Fibroblast of mammary gland (primary cell): ENCODE data around the gene HIVEP3.

Source experiments
- DNase-seq: peaks from one replicate; pipeline ENCODE4 v3.0.0-alpha.2; 2010; ENCODE audit warnings: low read depth
- H3K4me3 ChIP-seq: 2 replicates; pipeline ENCODE4 v1.5.1; 2011; ENCODE audit warnings: low read depth, mild to moderate bottlenecking, low read length, moderate library complexity; ENCODE audit not compliant: control insufficient read depth
- TF ChIP-seq, protein P1 (sequence below): conservative IDR thresholded peaks from 2 replicates; pipeline ENCODE4 v1.5.1; 2011; ENCODE audit warnings: low read depth, low read length, inconsistent platforms; ENCODE audit not compliant: control insufficient read depth, insufficient read depth

The HIVEP3 gene

DNA sequence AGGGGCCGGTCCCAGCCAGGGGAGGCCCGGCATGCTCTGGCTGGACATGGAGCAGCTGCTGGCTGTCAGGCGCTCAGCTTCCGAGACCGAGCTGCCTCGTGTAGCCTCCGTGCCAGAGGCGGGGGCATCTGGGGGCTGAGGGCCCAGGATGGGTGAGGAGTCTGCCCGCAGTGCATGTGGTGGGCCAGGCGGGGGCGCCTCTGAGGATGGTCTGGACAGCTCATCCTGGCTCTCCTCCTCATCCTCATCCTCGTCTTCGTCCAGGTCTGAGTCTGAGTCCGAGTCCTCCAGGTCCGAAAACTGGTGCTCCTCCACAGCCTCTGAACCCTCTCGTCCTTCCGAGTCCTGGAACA, 405.4 kb downstream of the HIVEP3 start:
- no peak for DNase-seq
- TF ChIP-seq, protein P1, sequence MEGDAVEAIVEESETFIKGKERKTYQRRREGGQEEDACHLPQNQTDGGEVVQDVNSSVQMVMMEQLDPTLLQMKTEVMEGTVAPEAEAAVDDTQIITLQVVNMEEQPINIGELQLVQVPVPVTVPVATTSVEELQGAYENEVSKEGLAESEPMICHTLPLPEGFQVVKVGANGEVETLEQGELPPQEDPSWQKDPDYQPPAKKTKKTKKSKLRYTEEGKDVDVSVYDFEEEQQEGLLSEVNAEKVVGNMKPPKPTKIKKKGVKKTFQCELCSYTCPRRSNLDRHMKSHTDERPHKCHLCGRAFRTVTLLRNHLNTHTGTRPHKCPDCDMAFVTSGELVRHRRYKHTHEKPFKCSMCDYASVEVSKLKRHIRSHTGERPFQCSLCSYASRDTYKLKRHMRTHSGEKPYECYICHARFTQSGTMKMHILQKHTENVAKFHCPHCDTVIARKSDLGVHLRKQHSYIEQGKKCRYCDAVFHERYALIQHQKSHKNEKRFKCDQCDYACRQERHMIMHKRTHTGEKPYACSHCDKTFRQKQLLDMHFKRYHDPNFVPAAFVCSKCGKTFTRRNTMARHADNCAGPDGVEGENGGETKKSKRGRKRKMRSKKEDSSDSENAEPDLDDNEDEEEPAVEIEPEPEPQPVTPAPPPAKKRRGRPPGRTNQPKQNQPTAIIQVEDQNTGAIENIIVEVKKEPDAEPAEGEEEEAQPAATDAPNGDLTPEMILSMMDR = peak; percentile 31
- no peak overlapping the region for H3K4me3 ChIP-seq

DNA sequence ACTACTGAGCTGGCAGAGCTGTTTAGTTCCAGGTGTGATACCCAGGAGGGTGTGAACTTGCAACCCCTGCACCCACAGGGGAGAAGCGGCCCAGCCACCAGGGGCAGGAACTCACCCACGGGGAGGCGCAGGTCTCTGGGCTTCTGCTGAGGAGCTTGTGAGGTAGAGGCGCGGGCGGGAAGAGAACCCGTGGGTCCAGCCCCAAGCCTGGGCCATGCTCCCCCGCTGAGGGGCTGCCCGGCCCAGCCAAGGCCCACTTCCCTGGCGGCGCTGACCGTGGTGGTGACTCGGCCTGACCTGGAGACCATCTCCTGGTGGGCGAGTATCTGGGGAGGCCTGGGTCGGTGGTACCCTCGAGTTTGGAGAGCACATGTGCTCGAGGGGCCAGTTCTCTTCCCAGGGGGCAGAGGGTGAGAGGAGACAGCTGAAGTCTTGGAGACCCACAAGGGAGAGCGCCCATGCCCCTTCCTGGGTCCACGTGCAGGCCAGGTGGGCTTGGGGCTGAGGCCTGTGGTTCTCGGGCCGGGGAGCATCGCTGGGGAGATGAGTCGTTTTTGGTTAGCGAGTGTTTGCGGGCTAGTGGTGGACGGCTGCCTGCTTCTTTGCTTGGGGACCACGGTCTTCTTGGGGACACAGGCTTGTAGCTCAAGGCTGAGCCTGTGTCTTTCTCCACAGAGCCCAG, 405.9 kb downstream of the HIVEP3 start:
- DNase-seq = no peak
- H3K4me3 ChIP-seq = no peak overlapping the region
- TF ChIP-seq, protein P1 = no peak

GRCh38 chr1:41511239-41511540, 407.5 kb downstream of the HIVEP3 start:
- no peak overlapping the region for H3K4me3 ChIP-seq
- TF ChIP-seq, protein P1 = no peak
- no peak for DNase-seq

GRCh38 chr1:41510531-41511238, 408.0 kb downstream of the HIVEP3 start:
- TF ChIP-seq, protein P1 = no peak
- DNase-seq = no peak
- H3K4me3 ChIP-seq = no peak overlapping the region

GRCh38 chr1:41509270-41509671, 409.5 kb downstream of the HIVEP3 start:
- no peak for DNase-seq
- TF ChIP-seq, protein P1 = no peak
- no peak overlapping the region for H3K4me3 ChIP-seq

DNA sequence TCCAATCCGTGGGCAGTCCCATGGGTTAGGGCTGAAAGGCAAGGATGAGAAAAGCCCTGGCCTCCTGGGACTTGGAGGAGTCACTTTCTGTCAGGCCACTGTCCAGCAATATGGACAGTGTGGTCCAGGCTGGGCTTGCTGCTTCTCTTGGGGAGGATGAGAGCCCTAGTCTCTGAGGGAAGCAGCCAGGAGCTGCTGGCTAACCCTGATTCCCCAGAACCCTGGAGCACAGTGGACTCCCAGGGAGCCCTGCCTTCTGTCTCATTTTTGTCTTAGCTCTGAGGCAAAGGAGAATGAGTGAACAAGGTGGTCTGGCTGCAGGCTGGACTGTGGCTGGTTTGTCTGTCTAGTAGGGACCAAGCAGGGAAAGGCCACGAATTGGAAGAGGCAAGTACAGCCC, 410.4 kb downstream of the HIVEP3 start:
- DNase-seq = no peak
- TF ChIP-seq, protein P1 = no peak
- H3K4me3 ChIP-seq = no peak overlapping the region
